Nucleus accumbens (tissue), 56 donors: ENCODE measurements around the gene SLC29A2.

Experiments
- DNase-seq, 56 donors: peaks; one replicate each; lab custom pipeline; 2025; lab: John Stamatoyannopoulos, UW

The SLC29A2 gene

DNA sequence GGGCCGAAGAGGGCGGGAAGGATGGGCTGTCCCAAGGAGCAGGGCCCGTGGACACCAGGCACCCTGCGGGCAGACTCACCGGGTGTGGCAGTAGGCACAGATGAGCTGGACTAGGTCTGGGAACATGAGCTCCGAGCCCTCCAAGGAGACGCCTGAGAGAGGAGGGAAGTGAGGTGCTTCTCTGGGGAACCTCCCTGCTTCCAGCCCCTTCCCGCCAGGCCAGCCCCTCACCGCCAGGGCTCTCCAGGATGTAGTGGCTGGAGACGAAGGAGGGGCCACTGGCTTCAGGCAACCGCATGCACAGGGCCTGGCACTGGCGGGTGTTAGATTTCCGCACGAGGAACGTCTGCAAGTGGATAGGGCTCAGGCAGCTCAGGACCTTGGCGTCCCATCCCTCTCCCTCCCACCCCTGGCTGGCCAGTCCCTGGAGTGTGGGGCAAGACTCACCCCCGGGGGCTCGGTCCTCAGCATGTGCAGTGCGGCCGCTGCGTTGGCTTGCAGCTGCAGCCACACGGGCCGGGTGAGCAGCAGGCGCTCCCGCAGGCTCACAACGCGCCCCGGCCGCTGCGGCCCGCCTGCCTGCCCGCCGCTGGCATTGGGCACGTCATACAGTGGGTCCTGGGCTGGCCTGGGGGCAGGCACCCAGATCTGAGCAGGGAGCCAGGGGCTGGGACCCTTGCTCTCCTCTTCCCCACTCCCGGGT, 35.9 kb downstream of the SLC29A2 start:
- DNase-seq, result peak in 1 of 56 donors; percentile 26

- no peak for DNase-seq
These were observed 36.7 kb downstream of the SLC29A2 start for GRCh38 chr11:66334605-66335442.

GRCh38 chr11:66333896-66334604, 37.5 kb downstream of the SLC29A2 start:
- DNase-seq, result no peak

GRCh38 chr11:66333220-66333877, 38.2 kb downstream of the SLC29A2 start:
- no peak for DNase-seq

- no peak for DNase-seq
These were observed 39.0 kb downstream of the SLC29A2 start for GRCh38 chr11:66332371-66333219.

GRCh38 chr11:66331542-66332370, 39.8 kb downstream of the SLC29A2 start:
- no peak for DNase-seq

DNA sequence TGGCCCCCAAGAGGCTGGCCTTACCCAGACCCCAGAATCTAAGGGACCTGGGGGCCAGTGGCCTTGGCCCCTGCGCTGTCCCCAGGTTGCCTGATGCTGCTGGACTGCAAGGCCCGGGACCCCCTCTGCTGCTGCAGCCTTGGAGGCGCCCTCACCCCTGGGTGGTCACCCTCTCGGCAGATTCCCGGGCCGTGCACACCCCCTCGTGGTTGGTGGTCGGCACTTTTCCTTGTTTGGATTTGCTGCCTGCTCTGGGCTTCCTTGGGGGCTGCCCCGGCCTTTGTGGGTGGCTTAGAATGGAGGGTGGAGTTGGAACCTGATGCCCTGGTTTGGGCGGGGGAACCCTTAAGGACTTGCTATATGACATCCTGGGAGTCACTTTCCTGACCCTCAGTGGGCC, 40.6 kb downstream of the SLC29A2 start:
- no peak for DNase-seq

GRCh38 chr11:66329165-66329673, 42.3 kb downstream of the SLC29A2 start:
- no peak for DNase-seq

DNA sequence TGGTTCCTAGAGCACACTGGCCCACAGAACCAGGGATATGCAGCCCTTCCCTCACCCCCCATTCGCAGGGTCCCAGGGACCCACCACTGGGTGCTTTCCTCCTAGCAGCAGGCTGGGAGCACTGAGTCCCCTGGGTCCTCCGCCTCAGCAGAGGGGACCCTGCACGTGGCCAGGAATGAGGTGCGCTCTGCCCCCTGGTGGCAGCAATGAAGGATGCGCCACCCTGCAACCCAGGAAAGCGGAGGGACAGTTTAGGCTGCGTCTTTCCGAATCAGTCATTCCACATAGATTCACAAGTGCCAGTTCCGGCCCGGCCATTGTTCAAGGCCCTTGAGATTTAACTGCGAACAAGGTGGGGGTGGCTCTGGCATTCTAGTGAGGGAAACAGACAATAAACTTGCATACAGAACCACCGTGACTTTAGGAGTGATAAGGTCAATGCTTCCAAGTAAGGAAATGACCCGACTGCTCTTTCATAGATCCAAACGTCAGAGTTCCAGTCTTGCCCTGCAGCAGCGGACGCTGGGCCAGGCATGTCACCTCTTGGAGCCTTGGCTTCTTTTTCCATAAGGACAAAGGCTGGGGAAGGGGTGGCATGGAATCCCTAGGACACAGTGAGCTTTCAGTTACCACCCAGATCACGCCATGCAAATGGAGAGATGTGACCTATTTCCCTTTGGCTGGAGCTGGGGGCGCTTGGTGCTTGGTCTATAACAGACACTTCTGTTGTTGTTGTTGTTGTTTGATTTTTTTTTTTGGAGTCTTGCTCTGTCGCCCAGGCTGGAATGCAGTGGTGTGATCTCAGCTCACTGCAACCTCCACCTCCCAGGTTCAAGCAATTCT, 43.0 kb downstream of the SLC29A2 start:
- peak in 50 of 56 donors; percentile 20 to 82 (median 58) for DNase-seq

DNA sequence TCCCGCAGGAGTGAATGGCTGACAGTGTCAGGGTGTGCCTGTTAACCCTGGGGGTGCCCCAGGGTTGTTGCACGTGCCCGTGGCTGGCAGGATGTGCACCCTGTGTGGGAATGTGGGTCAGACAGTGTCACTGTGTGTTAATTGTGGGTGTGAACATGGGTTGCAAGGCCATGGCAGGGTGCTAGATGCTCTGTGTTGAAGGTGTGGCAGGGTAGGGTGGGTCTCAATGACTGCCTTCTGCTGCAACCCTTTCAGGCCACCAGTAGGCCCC, 43.6 kb downstream of the SLC29A2 start:
- DNase-seq, result no peak

GRCh38 chr11:66327171-66328030, 44.2 kb downstream of the SLC29A2 start:
- DNase-seq, result no peak

GRCh38 chr11:66326261-66327111, 45.1 kb downstream of the SLC29A2 start:
- DNase-seq, result peak in 1 of 56 donors; percentile 15

GRCh38 chr11:66325263-66325671, 46.3 kb downstream of the SLC29A2 start:
- DNase-seq, result no peak

DNA sequence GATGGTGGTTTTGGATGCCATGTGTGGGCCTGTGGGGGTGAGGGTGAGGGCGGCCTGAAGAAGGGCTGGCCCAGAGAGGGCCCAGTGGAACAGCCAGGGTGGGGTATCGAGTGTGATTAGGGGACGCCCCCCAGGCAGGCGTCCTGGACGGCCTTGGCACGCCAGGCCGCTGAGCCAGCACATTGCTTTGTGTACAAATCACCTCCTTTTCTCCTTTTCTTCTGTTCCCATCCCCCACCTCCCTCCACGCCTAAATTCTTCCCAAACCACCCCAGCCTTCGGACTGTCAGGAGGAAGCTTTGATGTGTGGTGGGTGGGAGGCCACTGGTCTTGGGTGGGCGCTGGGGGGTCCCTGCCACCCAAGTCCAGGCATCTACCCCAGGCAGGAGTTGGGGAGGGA, 46.9 kb downstream of the SLC29A2 start:
- DNase-seq, result no peak

DNA sequence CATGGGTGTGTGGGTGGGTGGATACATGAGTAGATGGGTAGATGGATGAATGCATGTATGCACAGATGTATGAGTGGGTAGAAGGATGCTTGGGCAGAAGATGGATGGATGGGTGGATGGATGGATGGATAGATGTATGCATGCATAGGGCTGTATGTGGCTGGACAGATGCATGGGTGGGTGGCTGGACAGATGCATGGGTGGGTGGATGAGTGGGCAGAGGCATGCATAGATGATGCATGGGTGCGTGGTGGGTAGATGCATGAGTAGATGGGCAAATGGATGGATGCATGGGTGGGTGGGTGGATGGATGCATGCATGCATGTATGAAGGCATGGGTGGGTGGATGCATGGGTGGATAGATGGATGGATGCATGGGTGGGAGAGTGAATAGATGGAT, 47.9 kb downstream of the SLC29A2 start:
- no peak for DNase-seq
